NCI-H82 treated with DMSO at 0.1 percent for 48 hours (cell line): ENCODE data around the gene PCARE.
"Not testable (repeated sequence)": the region's sequence is repeated elsewhere in the genome, so short reads cannot be mapped to it uniquely, and the experiment has no call there.

Experiments used
- DNase-seq: peaks from one replicate; lab custom pipeline; 2025; ENCODE audit not compliant: unreplicated experiment; lab: John Stamatoyannopoulos, UW

Gene PCARE

DNA sequence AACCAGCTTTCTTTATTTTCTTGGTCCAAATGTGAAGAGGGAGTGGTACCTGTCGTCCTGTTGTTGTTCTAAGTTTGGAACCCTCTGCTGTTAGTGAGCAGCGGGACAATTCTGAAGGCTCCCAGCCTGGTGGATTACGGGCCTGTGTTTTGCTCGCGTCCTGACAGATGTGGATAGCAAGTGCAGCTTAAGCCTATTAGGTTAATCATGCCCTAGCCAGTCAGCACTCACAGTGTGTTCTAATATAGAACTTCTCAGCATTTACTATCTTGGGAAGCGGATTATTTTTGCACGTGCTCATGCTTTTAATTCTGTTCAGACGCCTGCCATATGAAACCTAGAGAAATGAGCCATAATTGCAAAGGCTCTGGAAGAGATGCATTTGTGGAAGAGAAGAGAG lies at the start of gene PCARE:
PCARE (minus strand) TSS at position 113 of the 400 bp plus-strand sequence. CDS start 262 bp downstream, outside the sequence.
- peak; percentile 99 for DNase-seq

DNA sequence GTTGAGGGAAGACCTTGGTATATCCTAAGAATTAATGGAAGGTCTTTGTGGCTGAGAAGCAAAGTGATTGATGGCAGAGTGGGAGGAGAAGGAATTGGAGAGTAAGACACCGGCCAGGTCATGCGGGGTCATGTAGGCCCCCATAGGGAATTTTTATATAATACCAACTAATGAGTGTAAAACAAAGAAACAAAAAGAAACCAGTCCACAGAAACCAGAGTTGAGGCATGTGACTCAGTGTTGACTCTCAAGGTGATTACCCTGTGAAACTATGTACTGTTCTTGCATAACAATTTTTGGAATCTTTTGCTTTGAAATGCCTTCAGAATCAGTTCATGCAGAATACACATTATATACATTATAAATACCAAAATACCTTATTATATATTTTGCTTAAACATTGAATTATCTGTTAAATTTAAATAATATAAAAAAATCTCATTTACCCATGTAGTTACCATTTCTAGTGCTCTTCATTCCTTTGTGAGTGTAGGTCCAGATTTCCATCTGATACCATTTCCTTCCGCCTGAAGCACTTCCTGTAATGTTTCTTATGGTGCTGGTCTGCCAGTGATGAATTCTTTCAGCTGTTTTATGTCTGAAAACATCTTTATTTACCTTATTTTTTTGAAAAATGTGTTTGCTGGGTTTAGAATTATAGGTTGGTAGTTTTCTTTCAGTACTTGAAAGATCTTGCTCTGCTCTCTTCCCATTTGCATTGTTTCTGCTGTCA lies 49.5 kb upstream of the PCARE start:
- DNase-seq, result no peak

DNA sequence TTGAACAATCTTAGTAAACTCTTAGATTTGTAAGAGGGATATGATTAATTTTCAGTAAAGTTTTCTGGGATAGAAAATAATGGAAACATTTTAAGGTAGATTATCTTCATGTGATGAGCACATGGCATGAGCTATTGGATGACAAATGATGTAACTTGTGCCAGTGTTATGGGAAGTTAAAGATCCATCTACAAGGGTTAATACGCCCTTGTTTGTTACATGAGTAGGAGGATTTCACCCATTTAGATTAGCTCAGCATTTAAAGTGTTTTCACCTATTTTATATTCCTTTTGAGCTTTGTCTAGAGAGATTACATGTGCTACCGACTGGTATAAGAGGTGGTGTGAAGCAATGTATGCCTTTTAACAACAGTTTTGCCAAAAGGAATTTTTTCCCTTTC lies 46.5 kb upstream of the PCARE start:
- DNase-seq, result no peak

DNA sequence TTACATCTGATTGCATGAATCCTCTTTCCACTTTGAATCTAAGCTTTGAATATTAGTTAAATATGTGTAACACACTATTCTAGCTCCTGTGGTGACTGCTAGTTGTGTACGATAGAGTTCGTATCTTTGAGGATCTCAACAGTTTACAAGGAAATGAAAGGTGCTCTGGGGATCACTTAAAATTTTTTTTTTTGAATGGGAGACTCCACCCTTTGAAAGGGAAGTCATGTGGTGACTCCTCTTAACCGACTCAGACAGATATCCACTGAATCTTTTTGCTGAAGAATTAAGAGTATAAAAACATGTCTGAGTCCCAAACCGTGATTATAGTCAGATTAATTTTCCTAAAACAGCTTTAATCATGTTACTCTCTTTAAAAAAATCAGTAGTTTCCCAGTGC lies 44.9 kb upstream of the PCARE start:
- no peak for DNase-seq

DNA sequence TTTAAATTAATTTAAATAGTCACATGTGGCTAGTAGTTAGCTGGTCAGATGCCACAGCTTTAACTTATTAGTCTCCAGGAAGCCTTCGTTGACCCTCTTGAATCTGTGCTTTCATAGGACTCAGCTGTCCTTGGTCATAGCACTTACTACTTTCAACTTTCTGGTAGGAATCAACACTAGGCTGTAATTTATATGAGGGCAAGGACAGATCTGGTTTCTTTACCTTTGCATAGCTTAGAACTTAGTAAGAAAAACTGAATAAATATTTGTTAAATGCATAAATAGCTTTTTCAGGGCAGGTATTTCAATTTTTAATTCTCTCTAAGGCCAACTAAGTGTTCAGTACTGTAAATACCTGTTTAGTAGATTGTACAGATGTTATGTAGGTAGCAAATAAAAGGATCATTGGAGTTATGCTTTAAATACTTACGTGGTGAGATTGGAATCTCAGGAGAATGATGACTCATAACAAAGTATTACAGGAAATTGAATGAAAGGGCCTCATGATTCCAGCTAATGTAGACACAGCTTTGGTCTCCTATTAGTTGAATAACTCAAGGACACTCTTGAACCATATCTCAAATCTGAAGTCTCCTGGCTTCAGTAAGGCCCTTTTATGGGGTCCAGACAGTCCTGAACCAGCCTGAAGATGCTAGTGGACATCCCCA lies 43.4 kb upstream of the PCARE start:
- DNase-seq, result no peak

DNA sequence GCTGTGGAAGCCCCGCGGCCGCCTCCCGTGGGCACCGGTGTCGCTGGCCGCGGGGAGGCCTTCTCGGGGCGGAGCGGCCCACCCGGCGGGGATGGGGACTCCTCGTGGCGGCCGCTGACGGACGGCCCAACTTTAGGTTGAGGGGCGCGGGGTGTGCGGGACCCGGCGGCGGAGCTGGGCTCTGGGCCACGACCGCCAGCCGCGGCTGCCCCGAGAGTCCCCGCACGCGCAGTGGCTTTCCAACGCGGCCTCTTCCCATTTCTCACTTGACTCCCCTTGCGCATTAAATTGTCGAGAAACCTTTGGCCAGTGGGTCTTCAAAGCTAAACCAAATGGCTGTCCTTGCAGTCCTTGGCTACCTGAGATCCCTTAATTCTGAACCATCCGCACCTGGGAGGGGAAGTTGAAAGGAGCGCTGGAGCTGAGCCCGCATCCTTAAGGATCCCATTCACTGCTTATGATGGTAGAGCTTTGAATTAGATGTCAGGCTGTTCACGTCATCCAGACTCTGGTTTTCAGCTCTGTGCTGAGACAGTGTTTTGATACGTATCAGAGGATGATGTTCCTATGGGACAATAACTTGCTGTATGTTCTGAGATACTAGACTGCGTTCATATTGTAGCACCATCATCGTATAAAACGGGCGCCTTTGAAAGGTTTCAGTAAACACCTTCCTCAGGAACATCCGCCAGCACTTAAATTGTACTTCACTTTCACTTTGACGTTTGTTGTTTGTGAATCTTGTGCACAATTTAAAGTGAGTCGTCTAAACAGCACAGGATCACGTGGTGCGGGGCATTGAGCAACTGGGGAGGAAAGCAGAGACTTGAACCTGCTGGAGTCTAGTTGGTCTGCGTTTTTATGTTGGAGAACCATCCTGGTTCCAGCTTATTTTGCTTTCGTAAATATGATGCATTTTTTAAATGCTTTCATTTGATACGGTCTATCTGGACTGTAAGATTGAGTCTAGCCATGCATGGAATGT lies 41.8 kb upstream of the PCARE start:
- DNase-seq, result no peak

DNA sequence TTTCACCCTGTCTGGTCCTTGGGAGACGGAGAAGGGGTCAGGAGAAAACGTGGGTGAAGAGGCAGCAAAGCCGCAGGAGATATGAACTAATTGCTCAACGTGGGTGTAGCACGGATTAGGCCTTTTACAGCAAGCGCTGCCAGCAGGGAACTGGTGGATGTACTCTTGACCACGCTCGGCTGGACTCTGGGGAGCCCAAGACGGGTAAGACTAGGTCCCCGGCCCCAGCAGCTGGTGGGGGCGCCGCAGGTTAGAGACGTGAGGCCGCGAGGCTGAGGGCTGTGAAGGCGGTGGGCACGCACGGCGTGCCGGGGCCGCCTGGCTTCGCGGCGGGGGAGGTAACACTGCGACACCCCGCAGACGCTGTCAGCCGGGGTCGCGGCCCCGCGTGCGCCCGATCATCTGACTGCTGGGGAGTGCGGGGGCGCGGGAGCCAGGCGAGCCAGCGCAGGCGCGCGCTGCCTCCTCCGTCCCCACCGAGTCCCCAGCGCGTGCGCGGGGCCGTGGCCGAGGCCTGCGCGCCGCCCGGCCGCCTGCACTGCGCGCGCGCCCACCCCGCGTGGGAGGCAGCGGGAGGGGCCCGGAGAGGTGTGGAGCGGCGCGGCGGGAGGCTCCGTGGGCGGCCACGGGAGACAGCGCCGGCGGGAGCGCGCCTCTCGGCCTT lies 40.8 kb upstream of the PCARE start, which contains the start of gene CLIP4:
CLIP4 (plus strand) TSS at position 470 of the 664 bp plus-strand sequence. CDS start 5,974 bp downstream, outside the sequence.
- no peak for DNase-seq

DNA sequence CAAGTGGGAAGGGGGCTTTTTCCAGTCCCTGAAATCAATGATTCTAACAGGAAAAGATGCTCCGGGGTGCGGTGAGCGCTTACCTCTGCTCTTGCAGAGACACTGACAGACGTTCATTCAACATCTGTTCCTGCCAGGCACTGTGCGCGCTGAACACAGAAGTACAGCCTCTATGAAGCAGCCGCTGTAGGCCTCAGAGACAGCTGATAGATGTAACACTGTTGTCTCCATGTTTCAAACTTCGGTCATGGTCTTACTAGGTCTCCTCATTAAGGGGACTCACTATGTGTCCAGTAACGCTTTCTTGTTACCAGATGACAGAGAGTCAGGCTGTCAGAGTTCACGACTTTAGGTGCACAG lies 40.2 kb upstream of the PCARE start:
- DNase-seq, result peak; percentile 25

DNA sequence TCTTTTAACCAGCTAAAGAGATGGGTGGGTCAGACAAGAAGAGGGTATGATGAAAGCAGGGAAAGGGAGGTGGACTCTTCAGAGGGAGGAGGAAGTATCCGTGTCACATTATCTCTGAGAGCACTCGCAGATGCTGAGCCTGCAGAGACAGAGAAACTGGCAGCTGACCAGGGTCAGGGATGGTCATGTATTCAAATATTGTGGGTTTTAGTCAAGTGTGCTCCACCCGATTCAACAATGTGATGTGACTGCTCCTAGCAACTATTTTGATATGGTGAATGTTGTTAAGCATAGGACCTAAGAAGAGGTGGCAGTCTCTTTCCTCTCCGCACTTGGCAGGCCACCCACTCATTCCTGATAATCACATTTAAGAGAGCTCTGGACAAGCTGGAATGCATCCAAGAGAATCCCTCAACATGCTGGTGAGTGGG lies 39.6 kb upstream of the PCARE start:
- DNase-seq, result peak; percentile 27

DNA sequence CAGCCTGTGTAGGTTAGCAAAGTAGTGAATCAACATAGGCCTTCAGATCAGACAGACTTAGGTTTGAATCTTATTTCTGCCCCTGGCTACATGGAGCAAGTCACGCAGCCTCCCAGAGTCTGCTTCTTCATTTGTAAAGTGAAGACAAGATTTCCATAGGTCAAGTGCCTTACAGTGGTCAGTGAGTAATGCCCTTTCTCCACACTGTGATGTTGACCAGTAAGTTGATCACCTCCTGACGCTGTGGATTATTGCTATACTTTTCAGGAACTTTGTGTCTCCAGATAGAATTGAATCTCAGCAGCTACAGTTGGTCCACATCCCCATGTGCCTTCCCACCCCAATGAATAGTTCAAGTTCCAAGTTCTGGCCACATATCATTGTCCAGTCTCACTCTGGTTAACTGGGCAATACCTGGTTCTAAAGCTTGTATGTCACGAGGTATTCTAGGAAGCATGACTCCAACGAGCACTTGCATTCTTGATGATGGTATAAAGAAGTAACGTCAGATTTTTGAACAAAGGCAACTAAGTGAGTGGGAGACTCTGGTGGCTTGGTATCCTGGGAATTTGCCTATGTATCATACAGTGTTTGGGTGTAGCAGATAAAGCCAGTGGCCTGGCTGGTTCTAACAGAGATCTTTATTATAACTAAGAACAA lies 38.8 kb upstream of the PCARE start:
- DNase-seq, result no peak

DNA sequence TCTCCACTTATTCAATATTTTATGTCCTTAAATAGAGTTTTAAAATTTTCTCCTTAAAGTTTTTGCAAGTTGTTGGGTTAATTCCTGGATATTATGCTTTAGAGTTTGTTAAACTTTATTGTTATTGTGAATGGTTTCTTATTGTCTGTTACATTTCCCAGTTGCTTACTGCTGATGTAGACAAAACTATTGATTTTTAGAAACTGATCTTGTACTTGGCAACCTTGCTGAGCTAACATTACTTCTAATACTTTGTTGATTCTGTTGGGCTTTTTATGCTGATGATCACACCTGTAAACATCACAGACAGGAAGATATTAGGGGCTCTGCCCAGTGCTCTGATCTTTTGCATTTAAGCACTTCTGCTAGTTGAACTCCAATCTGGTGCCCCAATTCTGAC lies 38.1 kb upstream of the PCARE start:
- no peak for DNase-seq

DNA sequence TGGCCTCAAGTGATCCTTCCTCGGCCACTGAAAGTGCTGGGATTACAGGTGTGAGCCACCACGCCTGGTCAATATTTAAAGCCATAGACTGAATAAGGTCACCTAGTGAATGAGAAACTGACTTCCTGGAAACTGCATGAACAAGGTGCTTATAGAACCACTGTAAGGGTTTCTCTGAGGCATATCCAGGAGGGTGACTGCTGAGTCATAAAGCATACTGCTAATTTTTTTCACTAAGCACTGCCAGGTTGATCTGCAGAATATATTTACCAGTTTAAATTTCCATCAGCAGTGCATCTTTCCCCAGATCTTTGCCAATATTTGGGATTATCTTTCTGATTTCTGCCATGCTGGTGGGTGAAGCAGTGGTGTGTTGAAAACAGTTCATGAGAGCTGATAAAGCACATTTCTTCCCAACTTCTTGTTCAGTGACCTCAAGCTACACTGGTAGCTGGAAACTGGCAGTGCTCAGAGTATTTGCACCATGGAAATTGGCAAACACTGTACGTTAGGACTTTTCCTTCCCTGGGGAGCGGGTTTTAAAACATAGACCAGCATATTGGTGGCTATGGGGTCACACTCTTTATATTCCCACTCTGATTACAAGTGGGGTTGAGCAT lies 36.7 kb upstream of the PCARE start:
- no peak for DNase-seq

DNA sequence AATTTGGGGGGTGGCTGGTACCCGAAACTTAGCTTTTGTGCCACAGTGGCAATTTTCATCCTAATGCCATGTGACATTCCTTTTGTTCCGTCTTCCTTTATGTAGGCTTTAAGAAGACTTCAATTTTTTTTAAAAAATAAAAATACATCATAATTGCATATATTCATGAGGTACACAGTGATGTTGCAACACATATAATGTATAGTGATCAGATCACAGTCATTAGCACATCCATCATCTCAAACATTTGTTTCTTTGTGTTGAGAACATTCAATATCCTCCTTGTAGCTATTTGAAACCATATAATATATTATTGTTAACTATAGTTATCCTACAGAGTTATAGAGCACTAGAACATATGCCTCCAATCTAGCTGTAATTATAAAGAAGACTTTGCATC lies 34.9 kb upstream of the PCARE start:
- DNase-seq, result no peak

DNA sequence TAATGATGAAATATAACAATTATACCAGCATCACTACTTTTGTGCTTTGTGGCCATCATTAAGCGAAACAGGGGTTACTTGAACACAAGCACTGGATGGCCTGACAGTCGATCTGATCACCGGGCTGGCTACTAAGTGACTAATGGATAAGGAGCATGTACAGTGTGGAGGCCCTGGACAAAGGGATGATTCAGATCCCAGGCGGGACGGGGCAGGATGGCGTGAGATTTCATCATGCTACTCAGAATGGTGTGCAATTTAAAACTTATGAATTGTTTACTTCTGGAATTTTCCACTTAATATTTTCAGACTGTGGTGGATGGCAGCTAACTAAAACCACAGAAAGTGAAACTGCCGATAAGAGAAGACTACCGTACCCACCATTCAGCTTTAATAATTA lies 33.9 kb upstream of the PCARE start:
- DNase-seq, result no peak

DNA sequence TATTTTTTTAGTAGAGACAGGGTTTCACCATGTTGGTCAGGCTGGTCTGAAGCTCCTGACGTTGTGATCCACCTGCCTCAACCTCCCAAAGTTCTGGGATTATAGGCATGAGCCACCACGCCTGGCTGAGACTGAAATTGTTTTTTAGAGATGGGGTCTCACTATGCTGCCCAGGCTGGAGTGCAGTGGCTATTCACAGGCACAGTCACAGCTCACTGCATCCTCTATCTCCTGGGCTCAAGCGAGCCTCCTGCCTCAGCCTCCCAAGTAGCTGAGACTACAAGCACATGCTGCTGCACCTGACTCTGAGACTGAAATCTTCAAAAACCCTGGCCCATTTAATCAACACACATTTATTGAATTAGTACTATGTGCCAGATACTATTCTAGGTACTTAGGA lies 33.2 kb upstream of the PCARE start:
- not testable (repeated sequence) for DNase-seq

DNA sequence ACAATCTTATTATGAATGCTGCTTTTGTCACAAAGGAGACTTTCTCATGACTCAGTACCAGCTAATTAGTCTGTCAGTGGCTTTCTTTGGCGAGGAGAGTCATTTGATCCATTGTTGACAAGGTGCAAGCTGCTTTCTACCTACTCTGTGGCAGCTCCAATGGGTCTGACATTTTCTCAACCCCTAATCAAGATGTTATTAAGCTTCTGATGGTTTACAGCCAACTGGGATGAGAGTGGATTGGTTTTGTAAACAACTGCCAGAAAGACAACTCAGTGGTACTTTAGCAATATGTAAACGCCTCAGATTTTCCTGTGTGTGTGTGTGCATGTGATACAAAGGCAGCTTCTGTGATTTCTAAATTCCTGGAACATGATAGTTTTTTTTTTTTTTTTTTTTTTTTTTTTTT lies 32.7 kb upstream of the PCARE start:
- no peak for DNase-seq

DNA sequence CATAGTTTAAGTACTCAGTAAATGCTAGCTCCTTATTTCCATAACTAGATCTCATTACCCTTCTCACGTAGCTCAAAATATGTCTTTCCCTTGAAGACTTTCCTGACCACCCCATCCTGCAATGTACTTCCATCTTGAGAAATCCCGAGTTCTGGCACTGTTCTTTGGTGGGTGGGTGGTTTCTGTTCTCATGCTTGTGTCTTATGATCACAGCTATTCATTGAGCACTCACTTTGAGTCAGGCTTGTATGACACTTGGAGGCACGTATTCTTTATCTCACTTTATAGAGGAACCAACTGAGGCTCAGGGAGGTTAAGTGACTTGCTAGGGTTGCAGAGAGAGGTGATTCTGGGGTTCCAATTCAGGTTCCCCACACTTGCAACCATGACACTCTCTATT lies 31.9 kb upstream of the PCARE start:
- DNase-seq, result no peak

DNA sequence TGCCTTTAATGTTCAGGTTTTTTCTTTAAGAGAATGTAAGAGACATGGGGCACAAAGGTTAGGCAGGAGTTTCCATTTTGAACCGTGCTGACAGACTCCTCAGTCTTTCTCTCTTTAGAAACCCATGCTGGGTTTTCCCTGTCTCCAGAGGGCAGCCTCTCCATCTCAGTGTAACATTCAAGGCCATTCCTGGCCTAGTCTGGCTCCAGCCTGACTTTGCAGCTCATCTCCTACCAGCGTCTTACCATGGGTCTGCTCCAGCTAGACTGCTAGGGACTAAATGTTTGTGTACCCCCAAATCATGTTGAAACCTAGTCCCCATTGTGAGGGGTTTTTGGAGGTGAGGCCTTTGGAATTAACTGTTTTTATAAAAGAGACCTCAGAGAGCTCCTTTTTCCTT lies 31.1 kb upstream of the PCARE start:
- no peak for DNase-seq

DNA sequence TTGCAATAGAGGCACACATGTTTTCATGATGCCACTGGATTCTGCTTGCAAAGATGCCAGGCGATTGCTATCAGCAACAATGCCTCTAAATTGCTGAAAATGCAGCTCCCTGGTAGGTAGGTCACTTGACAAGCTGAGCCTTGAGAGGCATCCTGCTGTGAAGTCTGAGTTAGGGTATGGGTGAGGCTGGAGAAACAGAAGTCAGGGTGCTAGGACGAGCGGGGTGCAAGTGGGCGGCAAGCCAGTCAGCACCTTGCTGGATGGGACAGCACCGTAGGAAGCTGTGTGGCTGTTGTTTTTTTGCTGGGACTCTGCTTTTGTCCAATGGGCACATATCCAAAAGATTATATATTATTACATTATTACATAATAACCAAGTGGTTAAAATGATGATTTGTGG lies 30.4 kb upstream of the PCARE start:
- no peak for DNase-seq

DNA sequence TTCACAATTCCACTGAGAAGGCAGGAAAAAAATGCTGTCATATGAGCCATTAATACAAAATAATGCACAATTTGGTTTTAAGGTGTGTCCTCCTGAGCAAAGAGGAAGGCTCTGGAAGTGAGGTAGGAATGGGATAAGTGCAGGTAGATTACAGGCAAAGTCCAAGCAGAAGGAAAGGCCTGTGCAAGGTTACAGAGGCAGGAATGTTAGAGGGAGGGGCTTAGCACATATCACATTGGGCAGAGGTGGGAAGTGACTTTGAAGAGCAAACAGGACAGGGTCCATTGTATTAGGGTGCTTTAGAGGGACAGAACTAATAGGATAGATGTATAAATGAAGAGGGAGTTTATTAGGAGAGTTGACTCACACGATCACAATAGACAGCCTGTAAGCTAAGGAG lies 26.2 kb upstream of the PCARE start:
- no peak for DNase-seq
